IMR-90 (cell line): ENCODE results near the gene GRID1. TPM values are rescaled to one million over a fixed set of nuclear protein-coding genes. Genes with fewer than 3 reads are reported as not detected.

Source experiments
- ATAC-seq: fragments of 200-7000 bp; cut with Tn5 transposase; 2 replicates; pipeline ENCODE4 v1.9.1; 2020; ENCODE audit warnings: low read depth, mild to moderate bottlenecking, moderate library complexity
- BruUV-seq: library from RNA; stranded (reverse); fragments of 400-500 nt; replicated peaks from 2 replicates; lab custom pipeline; 2021; lab: Mats Ljungman, UMichigan
- CTCF ChIA-PET: fragments of 300-600 bp; formaldehyde crosslinking; extraction: SDS; loops from one replicate; lab custom pipeline; 2021; ENCODE audit warnings: antibody characterized with exemption; lab: Yijun Ruan, JAX
- POLR2A ChIA-PET: fragments of 300-600 bp; sonication (Branson Sonifier 250); formaldehyde crosslinking; loops from one replicate; lab custom pipeline; 2022; ENCODE audit warnings: antibody characterized with exemption; ENCODE audit not compliant: unreplicated experiment; lab: Charles Lee
- DNase-seq: peaks from one replicate; pipeline ENCODE4 v3.0.0; 2013
- H2AFZ ChIP-seq: replicated peaks from 2 replicates; pipeline ENCODE3; 2013; ENCODE audit warnings: low read length, mild to moderate bottlenecking; ENCODE audit not compliant: poor library complexity
- H2AK5ac ChIP-seq: 2 replicates; pipeline ENCODE4 v1.6.1; 2013; ENCODE audit warnings: low read depth, low read length, inconsistent platforms
- H2AK9ac ChIP-seq: replicated peaks from 2 replicates; pipeline ENCODE3; 2013; ENCODE audit warnings: mild to moderate bottlenecking, low read depth, low read length, moderate library complexity; ENCODE audit not compliant: poor library complexity
- H2BK120ac ChIP-seq: 2 replicates; pipeline ENCODE4 v1.6.1; 2013; ENCODE audit warnings: low read depth, low read length, inconsistent platforms
- H2BK15ac ChIP-seq: 3 replicates; pipeline ENCODE4 v1.6.1; 2013; ENCODE audit warnings: low read depth, low read length, inconsistent platforms
- H2BK20ac ChIP-seq: 2 replicates; pipeline ENCODE4 v1.6.1; 2013; ENCODE audit warnings: low read depth, mild to moderate bottlenecking, inconsistent platforms, low read length, moderate library complexity
- H2BK5ac ChIP-seq: 2 replicates; pipeline ENCODE4 v1.6.1; 2013; ENCODE audit warnings: mild to moderate bottlenecking, low read depth, low read length, inconsistent platforms; ENCODE audit not compliant: poor library complexity, severe bottlenecking
- H3K14ac ChIP-seq: replicated peaks from 2 replicates; pipeline ENCODE4 v1.6.1; 2013; ENCODE audit warnings: low read depth, low read length, inconsistent platforms
- H3K18ac ChIP-seq: 2 replicates; pipeline ENCODE4 v1.6.1; 2013; ENCODE audit warnings: low read depth, low read length, control low read depth
- H3K23ac ChIP-seq: 2 replicates; pipeline ENCODE4 v1.6.1; 2013; ENCODE audit warnings: low read depth, low read length, inconsistent platforms
- H3K27ac ChIP-seq: 2 replicates; pipeline ENCODE4 v1.5.1; 2013; ENCODE audit warnings: mild to moderate bottlenecking, control low read depth, low read length; ENCODE audit not compliant: insufficient read depth
- H3K27me3 ChIP-seq: 2 replicates; pipeline ENCODE4 v1.6.1; 2013; ENCODE audit warnings: low read length; ENCODE audit not compliant: control insufficient read depth, insufficient read depth
- H3K36me3 ChIP-seq: 2 replicates; pipeline ENCODE4 v1.6.1; 2013; ENCODE audit warnings: low read length, mixed read lengths; ENCODE audit not compliant: control insufficient read depth, insufficient read depth
- H3K4ac ChIP-seq: 2 replicates; pipeline ENCODE4 v1.6.1; 2013; ENCODE audit warnings: low read depth, low read length, inconsistent platforms
- H3K4me1 ChIP-seq: 2 replicates; pipeline ENCODE4 v1.6.1; 2013; ENCODE audit warnings: low read length, mixed read lengths; ENCODE audit not compliant: control insufficient read depth, insufficient read depth
- H3K4me2 ChIP-seq: 2 replicates; pipeline ENCODE4 v1.6.1; 2013; ENCODE audit warnings: low read depth, mild to moderate bottlenecking, control low read depth, low read length, moderate library complexity
- H3K4me3 ChIP-seq: 2 replicates; pipeline ENCODE4 v1.5.1; 2013; ENCODE audit warnings: low read depth, mild to moderate bottlenecking, control low read depth, low read length, moderate library complexity; ENCODE audit not compliant: insufficient read depth
- H3K56ac ChIP-seq: 2 replicates; pipeline ENCODE4 v1.6.1; 2013; ENCODE audit warnings: low read length, inconsistent platforms; ENCODE audit not compliant: insufficient read depth; ENCODE audit errors: extremely low read depth
- H3K79me1 ChIP-seq, 2 experiments: 2 replicates each; pipeline ENCODE4 v1.6.1; 2013; ENCODE audit warnings: low read length in 2 of 2, inconsistent platforms in 1 of 2, low read depth in 1 of 2
- H3K9ac ChIP-seq: 2 replicates; pipeline ENCODE4 v1.6.1; 2013; ENCODE audit warnings: low read depth, low read length, control low read depth
- H3K9me1 ChIP-seq: 2 replicates; pipeline ENCODE4 v1.6.1; 2013; ENCODE audit warnings: low read length, inconsistent platforms; ENCODE audit not compliant: insufficient read depth
- H3K9me3 ChIP-seq: 2 replicates; pipeline ENCODE4 v1.6.1; 2013; ENCODE audit warnings: low read length; ENCODE audit not compliant: control insufficient read depth, insufficient read depth
- H4K20me1 ChIP-seq: 2 replicates; pipeline ENCODE4 v1.6.1; 2013; ENCODE audit warnings: low read length, inconsistent platforms; ENCODE audit not compliant: insufficient read depth
- H4K5ac ChIP-seq: 2 replicates; pipeline ENCODE4 v1.6.1; 2013; ENCODE audit warnings: mild to moderate bottlenecking, low read depth, low read length, control low read depth
- H4K8ac ChIP-seq, 2 experiments: 2 replicates each; pipeline ENCODE4 v1.6.1; 2013; ENCODE audit warnings: low read depth in 2 of 2, low read length in 2 of 2, control low read depth in 1 of 2, inconsistent platforms in 1 of 2
- H4K91ac ChIP-seq: 2 replicates; pipeline ENCODE4 v1.6.1; 2013; ENCODE audit warnings: low read depth, low read length, inconsistent platforms; ENCODE audit not compliant: insufficient read depth
- BHLHE40 ChIP-seq: fragments of 150-350 bp; IDR thresholded peaks from 2 replicates; pipeline ENCODE4 v1.6.1; 2016; ENCODE audit warnings: mild to moderate bottlenecking, low read depth, low read length
- CEBPB ChIP-seq: IDR thresholded peaks from 2 replicates; pipeline ENCODE4 v1.6.1; 2012; ENCODE audit warnings: low read depth, low read length, improper control_type of control experiment
- CHD1 ChIP-seq: IDR thresholded peaks from 2 replicates; pipeline ENCODE4 v1.6.1; 2012; ENCODE audit warnings: low read depth, low read length, improper control_type of control experiment
- CTCF ChIP-seq: conservative IDR thresholded peaks from 2 replicates; pipeline ENCODE4 v1.5.1; 2012; ENCODE audit warnings: mild to moderate bottlenecking, low read depth, low read length, improper control_type of control experiment
- ELK1 ChIP-seq: fragments of 150-350 bp; IDR thresholded peaks from 2 replicates; pipeline ENCODE4 v1.6.1; 2016; ENCODE audit warnings: low read depth, mild to moderate bottlenecking, low read length, moderate library complexity, borderline replicate concordance
- FOS ChIP-seq: fragments of 150-350 bp; IDR thresholded peaks from 2 replicates; pipeline ENCODE4 v1.6.1; 2016; ENCODE audit warnings: low read depth, low read length
- MAFK ChIP-seq: IDR thresholded peaks from 2 replicates; pipeline ENCODE4 v1.6.1; 2012; ENCODE audit warnings: low read depth, low read length, improper control_type of control experiment
- MAZ ChIP-seq: IDR thresholded peaks from 2 replicates; pipeline ENCODE4 v1.6.1; 2012; ENCODE audit warnings: low read depth, mild to moderate bottlenecking, low read length, improper control_type of control experiment, moderate library complexity, borderline replicate concordance
- MXI1 ChIP-seq: IDR thresholded peaks from 2 replicates; pipeline ENCODE4 v1.6.1; 2012; ENCODE audit warnings: low read depth, mild to moderate bottlenecking, low read length, moderate library complexity, borderline replicate concordance
- NFE2L2 ChIP-seq: fragments of 150-350 bp; IDR thresholded peaks from 2 replicates; pipeline ENCODE4 v1.6.1; 2016; ENCODE audit warnings: low read depth, mild to moderate bottlenecking, low read length
- POLR2A ChIP-seq: IDR thresholded peaks from 2 replicates; pipeline ENCODE4 v1.6.1; 2012; ENCODE audit warnings: mild to moderate bottlenecking, low read depth, low read length
- RAD21 ChIP-seq: IDR thresholded peaks from 2 replicates; pipeline ENCODE4 v1.6.1; 2012; ENCODE audit warnings: low read length, improper control_type of control experiment
- RCOR1 ChIP-seq: IDR thresholded peaks from 2 replicates; pipeline ENCODE4 v1.6.1; 2012; ENCODE audit warnings: mild to moderate bottlenecking, low read length, improper control_type of control experiment; ENCODE audit not compliant: insufficient replicate concordance
- RFX5 ChIP-seq: IDR thresholded peaks from 2 replicates; pipeline ENCODE4 v1.8.0; 2012; ENCODE audit warnings: low read depth, mild to moderate bottlenecking, low read length, moderate library complexity
- SMC3 ChIP-seq: fragments of 150-350 bp; IDR thresholded peaks from 2 replicates; pipeline ENCODE4 v1.6.1; 2016; ENCODE audit warnings: low read depth, mild to moderate bottlenecking, antibody characterized with exemption, low read length, moderate library complexity
- USF2 ChIP-seq: fragments of 150-350 bp; IDR thresholded peaks from 2 replicates; pipeline ENCODE4 v1.6.1; 2017; ENCODE audit warnings: mild to moderate bottlenecking, antibody characterized with exemption, low read length, low read depth
- WGBS, 2 experiments: methylation state at CpG; one replicate each; pipeline versions ENCODE4 v1.1.5 to v1.1.7; 2013; ENCODE audit warnings: missing lambda C conversion rate in 2 of 2; ENCODE audit not compliant: insufficient read length in 1 of 2; ENCODE audit errors: extremely low coverage in 2 of 2; 5-methylcytosine and 5-hydroxymethylcytosine counted together
- dilution Hi-C: fragments of 300-500 bp; cut with HindIII; formaldehyde crosslinking; loops from one replicate; pipeline ENCODE4 v1.14.3; 2018; ENCODE audit warnings: low sequenced_read_pairs; ENCODE audit not compliant: unreplicated experiment
- in situ Hi-C: fragments of 300-500 bp; cut with MboI; formaldehyde crosslinking; loops from 3 replicates; pipeline ENCODE4 v1.14.3; 2019; ENCODE audit warnings: low sequenced_read_pairs, inconsistent platforms, mixed read lengths
- intact Hi-C: fragments of 100-400 bp; cut with micrococcal nuclease; formaldehyde crosslinking; loops from 2 replicates; pipeline ENCODE4 v1.10.0; 2022
- polyA plus RNA-seq, 3 experiments: library from polyadenylated mRNA; depleted of rRNA; stranded (reverse); fragments of >200 nt; gene quantifications; 2 replicates each; pipeline ENCODE4 v1.2.3, GENCODE V29; 2012; ENCODE audit warnings: low replicate concordance in 1 of 3
- total RNA-seq: library from RNA; depleted of rRNA; stranded (reverse); fragments of >200 nt; gene quantifications from 2 replicates; pipeline ENCODE4 v1.2.3, GENCODE V29; 2012

Gene GRID1
- total and polyA plus RNA-seq, 2 of the 4 experiments (the other 2 are of a cell fraction) = not detected

DNA sequence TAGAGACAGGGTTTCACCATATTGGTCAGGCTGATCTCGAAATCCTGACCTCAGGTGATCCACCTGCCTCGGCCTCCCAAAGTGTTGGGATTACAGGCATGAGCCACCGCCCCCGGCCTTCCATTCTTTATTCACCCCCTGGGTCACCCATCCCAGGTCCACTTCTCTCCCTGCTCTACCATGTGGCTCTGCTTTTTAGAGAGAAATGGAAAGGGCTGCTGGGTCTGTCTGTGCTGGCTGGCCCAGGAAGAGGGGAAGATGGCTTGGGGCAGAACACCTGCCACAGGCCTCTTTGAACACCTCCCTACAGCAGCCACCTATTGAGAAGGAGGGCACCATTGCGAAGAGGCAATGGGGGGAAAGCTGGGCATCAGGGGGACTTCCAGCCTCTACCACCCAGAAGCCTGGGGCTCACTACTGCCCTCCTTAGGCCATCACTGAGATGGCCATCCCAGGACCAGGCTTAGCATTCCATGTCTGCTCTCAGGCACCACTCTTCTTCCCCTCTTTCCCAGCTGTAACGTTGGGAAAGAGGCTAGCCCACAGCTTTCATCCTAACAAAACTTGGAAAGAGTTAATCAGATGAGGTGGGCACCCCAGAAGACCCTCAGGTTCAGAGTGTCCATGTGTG lies 256.3 kb downstream of the GRID1 start:
- H4K5ac ChIP-seq = no peak overlapping the region
- H3K27ac ChIP-seq = no peak overlapping the region
- TF ChIP-seq NFE2L2 = no peak
- TF ChIP-seq RFX5 = no peak
- no peak for TF ChIP-seq POLR2A
- no peak for TF ChIP-seq BHLHE40
- no peak for TF ChIP-seq SMC3
- no peak for TF ChIP-seq ELK1
- no peak for TF ChIP-seq FOS
- no peak for TF ChIP-seq CEBPB
- no peak for TF ChIP-seq MAFK
- no peak for TF ChIP-seq RAD21
- TF ChIP-seq RCOR1 = no peak
- TF ChIP-seq MAZ = no peak
- TF ChIP-seq CTCF = no peak
- TF ChIP-seq USF2 = no peak
- TF ChIP-seq MXI1 = no peak
- no peak for TF ChIP-seq CHD1
- no peak overlapping the region for H3K56ac ChIP-seq
- no peaks in the 10 kb centered on the region for H3K79me1 ChIP-seq
- no peak overlapping the region for H2AK9ac ChIP-seq
- H3K4me1 ChIP-seq = no peaks in the 10 kb centered on the region
- no CpG with 5 or more reads among the region's 6 CpGs for WGBS, 2 experiments
- POLR2A ChIA-PET = no interaction called here
- H4K8ac ChIP-seq = no peak overlapping the region
- no peak overlapping the region for H3K4me3 ChIP-seq
- BruUV-seq = no TSS peak
- no peaks in the 10 kb centered on the region for H3K36me3 ChIP-seq
- H2AFZ ChIP-seq = no peak overlapping the region
- no peak overlapping the region for H2BK120ac ChIP-seq
- dilution Hi-C loops = no loop called here
- in situ Hi-C loops = no loop called here
- H3K9ac ChIP-seq = no peak overlapping the region
- H3K9me1 ChIP-seq = no peaks in the 10 kb centered on the region
- no peak overlapping the region for H3K18ac ChIP-seq
- no peak overlapping the region for H3K4me2 ChIP-seq
- H4K20me1 ChIP-seq = no peaks in the 10 kb centered on the region
- no peaks in the 10 kb centered on the region for H3K27me3 ChIP-seq
- H2BK20ac ChIP-seq = no peak overlapping the region
- no peak overlapping the region for H2BK5ac ChIP-seq
- no peak overlapping the region for H2AK5ac ChIP-seq
- H2BK15ac ChIP-seq = no peak overlapping the region
- no peak overlapping the region for H4K91ac ChIP-seq
- H3K23ac ChIP-seq = no peak overlapping the region
- CTCF ChIA-PET = no interaction called here
- no peak overlapping the region for H3K14ac ChIP-seq
- intact Hi-C loops = no loop called here
- DNase-seq (no peak), ATAC-seq (no peak)
- H3K4ac ChIP-seq = no peak overlapping the region
- no peaks in the 10 kb centered on the region; the same call in 1 of the 2 replicates for H3K9me3 ChIP-seq
